Measurements from ENCODE around the gene NCKAP5L. TPM values are rescaled to one million over a fixed set of nuclear protein-coding genes. Genes with fewer than 3 reads are reported as not detected.

NCKAP5L gene
- total and polyA plus RNA-seq, 2 of the 8 experiments (the other 6 are each of a cell fraction or from before 2014, with no cell fraction given) = 9.4 to 27.9 TPM

DNA sequence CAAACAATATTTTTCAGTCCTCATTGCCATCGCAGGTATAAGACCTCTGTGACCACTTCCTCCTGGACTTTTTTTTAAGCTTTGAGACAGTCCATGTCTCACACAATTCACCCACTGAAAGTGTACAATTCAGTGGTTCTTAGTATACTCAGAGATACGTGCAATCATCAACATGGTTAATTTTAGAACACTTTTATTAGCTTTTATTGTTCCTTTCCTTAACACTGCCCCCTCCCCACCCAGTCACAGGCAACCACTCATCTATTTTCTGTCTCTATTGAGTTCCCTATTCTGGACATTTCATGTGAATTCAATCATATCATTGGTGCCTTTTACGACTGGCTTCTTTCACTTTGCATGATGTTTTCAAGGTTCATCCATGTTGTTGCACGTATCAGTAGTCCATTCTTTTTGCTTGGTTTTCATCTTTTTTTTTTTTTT, 16.2 kb downstream of the NCKAP5L start (continued):
- no peak for TF ChIP-seq TEAD4 (IDR thresholded peaks at IDR 0.05; ENCODE audit: low read depth, low read length)

Measured in H1 (cell line).